Stimulated activated CD8-positive, alpha-beta memory T cell treated with anti-CD3 and anti-CD28 coated beads, Interleukin-15, amount 100 ng/mL, for 48 hours (primary cell): ENCODE measurements around the gene LDB3.

Experiments used
- DNase-seq, 2 donors: peaks; one replicate each; pipeline ENCODE4 v3.0.0-alpha.2; 2020; ENCODE audit warnings: low read depth in 2 of 2

LDB3 gene

DNA sequence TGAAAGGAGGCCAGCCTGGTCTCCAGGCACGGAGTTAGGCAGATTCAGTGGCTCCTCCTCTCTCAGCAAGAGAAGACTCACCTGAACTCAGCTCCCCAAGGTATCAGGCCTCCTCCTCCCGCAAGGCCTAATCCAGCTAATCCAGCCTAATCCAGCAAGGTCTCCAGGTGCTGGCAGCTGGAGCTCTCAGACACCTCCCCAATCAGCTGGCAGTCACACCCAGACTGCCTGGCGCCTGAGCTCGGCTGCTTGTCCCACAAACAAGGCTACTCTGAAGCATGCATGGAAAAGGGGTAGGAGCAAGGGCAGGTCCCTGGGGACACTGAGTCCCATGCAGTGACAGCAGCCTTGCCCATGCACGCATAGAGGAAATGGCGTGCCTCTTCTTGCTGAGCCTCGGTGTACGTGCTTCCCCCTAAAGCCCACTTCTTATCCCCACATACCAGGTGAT is 17.3 kb upstream of the LDB3 start:
- no peak for DNase-seq

DNA sequence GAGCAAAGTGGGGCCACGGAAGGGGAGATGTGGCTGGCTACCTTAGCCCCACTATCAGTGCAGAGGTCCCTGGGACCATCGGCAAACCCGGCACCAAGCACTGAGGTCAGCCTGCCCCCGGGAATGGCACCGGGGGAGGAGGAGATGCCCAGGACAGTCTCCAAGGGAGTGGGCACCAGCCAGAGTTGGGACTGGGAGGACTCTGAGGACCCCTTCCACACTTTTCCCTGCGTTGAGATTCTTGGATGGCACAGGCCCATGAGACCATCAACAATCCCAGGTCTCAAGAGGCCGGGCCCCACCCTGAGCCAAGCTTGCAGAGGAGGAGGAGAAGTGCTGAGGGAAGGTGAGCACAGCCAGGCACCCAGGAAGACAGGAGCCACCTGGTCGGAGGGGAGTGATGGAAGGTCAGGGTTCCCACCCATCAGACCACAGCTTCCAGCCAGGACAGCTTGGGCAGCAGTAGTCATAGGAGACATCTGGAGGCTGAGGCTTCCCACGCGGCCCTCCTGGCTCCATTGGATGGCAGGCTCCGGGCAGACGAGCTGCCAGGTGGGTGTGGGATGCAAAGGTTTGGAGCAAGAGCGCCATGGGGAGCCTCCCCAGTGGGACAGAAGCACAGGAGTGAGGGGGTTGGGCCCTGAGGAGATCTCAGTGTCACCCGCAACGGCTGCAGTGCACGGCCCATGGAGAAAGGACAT is 16.5 kb upstream of the LDB3 start:
- DNase-seq, result no peak

DNA sequence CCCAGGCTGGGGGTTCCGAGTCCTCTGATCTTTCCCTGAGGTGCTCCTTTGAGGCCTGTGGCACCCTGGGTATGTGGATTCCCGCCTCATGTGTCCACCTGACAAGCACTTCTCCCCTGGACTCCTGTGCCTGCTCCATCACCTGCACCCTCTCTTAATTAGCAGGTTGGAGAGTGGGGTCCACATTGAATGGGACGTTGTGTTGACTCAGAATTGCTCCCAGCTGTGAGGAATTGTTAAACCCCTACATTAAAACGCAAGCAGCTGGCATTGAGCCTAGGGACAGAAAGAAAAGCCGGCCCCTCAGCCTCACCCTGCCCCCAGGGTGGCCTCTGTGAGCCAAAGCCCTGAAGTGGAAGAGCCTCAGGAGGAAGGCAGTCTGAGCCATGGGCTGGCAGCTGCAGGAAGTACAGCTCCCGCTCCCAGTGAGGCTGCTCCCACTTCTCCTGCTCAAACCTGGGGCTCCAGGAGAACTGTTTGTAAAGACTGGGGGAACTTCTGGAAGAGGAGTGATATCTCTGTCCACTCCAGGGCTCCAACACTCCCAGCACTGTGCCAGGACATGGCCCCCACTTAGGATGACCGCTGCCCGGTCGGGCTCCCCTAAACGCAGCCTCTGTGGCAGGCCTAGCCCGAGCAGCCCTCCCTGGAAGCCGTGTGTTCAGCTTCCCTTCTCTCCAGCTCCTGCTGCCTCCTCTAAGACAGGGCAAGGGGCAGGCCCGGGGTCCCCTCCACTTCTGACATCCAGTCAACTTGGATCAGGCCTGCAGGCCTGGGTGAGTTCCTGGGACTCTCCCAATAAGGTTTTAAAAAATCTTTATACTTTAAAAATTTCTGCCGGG is 15.7 kb upstream of the LDB3 start:
- DNase-seq, result no peak

DNA sequence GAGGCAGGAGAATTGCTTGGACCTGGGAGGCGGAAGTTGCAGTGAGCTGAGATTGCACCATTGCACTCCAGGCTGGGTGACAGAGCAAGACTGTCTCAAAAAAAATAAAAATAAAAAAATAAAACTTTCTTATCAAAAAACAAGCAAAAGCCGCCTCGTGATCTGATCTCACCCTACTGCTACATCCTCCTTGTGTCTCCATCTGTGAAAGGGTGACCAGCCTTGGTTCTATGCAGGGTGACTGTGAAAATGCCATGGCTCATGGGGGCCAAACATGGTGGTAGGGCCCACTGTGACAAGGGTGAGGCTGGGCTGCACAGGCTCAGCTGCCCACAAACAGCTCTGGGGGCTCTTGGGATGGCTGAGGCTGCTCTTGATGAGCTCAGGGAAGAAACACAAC is 14.9 kb upstream of the LDB3 start:
- no peak for DNase-seq

DNA sequence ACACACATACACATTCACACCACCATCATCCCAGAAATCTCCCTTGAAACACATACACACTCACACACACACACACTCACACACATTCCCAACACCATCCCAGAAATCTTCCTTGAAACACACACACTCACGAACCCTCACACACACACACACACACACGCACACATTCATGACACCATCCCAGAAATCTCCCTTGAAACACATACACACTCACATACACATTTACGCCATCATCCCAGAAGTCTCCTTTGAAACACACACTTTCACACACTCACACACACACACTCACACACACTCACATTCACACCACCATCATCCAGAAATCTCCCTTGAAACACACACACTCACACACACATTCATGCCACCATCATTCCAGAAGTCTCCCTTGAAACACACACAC is 14.3 kb upstream of the LDB3 start:
- no peak for DNase-seq

DNA sequence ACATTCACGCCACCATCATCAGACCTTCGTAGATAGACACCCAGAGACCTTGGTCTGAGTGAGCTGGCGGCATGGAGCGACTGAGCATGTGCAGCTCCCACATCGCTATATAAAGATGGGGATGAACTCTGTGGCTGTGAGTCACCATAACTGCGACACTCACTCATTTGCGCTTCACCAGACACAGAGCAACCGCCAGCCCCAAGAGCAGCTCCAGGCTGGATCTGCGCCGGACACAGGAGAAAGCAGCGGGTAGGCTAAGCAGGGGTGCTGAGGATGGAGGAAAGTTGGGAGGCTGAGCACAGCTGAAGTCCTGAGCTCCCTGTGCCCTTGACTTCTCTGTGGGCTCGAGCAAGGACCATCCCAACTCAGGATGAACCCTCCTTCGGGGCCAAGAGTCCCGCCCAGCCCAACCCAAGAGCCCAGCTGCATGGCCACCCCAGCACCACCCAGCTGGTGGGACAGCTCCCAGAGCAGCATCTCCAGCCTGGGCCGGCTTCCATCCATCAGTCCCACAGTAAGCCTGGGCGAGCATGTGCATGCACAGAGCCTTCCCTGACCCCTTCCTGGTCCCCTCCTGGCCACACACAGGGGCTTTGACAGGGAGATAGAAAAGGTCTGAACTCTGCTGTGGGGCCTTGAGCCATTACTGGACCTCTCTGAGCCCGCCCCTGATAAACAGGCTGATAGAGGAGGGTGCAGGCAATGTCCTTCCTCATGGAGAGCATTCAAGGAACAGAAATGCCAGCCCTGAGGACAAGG is 13.7 kb upstream of the LDB3 start, which contains the start of gene OPN4:
OPN4 (plus strand) TSS at position 137 of the 762 bp plus-strand sequence; CDS start at position 374, 237 bp downstream.
- no peak for DNase-seq

DNA sequence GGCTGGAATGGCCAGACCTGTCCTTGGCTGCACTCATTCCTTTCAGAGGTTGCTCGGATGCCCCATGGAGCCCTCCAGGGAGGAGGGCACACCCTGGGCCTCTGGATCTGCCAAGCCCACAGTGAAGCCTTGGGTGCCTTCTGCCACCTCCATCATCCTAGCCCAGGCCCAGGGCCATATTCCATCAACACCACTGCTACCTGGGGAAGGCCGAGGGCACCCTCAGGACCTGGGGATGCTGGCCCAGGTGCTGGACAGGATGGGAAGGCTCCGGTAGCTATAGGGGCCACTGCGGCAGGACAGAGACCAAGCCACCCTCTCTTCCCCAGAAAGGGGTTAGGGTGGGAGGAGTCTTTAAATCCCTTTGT is 13.2 kb upstream of the LDB3 start:
- DNase-seq, result no peak

DNA sequence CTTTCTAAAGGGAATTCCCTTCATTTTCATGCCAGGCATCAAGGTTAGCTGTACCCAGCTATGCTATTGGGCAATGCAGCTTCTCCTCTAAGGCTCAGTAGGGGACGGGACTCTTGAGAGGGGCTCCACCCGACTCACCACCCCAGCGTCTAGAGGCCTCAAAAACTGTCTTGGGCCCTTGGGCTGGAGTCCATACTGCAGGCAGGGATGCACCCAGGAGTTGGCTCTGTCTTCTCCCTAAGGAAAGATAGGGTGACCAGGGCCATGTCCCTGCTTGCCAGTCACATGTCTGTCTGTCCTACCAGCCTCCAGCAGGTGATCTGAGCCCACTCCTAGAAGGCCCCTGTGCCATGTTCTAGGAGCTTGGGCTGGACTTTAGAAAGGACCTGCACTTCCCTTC is 12.7 kb upstream of the LDB3 start:
- no peak for DNase-seq

DNA sequence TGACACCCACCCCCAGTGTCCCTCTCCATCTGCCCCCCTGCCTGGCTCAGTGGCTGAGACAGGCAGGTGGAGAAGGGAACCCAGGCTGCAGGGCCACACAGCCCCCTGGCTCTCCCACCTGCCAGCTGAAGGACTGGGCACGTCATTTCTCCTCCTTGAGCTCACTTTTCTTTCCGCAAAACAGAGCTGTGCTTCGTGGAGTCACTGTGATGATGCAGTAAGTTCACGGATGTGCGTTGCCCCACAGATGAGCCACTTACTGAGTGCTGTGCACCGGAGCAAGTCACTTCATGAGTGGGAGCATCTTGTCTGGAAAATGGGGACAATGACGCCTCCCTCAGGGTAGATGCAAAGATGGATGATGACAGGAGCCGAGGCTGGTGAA is 11.3 kb upstream of the LDB3 start:
- no peak for DNase-seq

DNA sequence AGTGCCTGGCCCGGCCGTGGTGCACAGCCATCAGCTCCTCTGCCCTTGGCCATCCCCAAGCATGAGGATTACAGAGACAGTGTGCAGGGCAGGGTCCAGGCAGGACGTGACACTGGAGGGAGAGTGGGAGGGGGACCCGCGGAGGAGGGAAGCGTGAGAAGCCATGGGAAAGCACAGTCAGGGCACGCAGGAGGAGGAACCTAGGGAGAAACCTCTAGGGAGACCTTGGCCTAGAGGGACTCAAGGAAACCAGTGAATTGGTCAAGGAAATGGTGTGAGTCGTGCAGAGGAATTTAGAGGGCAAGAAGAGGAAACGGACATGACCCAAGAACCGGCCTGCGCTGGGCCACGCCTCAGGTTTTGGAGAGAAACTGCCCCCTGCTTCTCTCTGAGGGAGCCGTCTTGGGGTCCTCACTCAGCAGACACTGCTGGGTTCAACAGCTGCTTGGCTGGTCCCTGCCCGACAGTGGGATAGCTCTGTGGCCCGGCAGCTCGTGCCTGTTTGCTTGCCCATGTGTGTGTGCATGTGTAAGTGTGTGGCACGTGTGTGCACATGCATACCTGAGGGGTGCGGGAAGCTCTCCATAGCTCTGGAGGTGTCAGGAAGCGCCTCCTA is 10.8 kb upstream of the LDB3 start:
- no peak for DNase-seq

DNA sequence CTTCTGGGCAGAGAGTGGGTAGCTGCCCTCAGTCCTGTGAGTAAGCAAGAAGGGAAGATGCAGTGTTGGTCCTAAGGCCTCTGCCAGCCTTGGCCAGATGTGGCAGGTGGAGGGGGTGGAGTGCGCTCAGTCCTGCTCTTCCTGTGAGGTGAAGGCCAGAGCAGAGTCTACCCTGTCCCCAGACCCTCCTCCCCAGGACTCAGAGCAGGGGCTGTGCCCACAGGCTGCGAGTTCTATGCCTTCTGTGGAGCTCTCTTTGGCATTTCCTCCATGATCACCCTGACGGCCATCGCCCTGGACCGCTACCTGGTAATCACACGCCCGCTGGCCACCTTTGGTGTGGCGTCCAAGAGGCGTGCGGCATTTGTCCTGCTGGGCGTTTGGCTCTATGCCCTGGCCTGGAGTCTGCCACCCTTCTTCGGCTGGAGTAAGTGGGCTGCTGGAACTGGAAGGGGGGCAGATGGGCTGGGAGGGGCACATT is 10.0 kb upstream of the LDB3 start:
- DNase-seq, result no peak

DNA sequence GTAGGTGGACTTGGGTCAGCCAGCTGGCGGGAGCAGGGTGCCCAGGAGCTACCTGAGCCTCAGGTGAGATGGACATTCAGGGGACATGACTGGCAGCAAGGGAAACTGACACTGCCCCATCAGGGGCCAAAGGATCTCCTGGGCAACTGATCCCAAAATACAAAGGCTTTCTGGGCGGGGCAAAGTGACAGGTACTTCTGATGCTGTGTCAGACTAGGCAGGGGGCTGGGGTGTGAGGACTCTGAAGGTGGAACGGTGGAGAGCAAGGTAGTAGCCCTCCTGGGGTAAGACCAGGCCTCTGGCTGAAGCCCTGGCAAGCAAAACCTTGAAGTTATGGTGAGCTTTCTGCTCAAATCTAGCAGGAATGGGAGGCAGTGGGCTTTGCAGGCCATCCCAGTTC is 9.6 kb upstream of the LDB3 start:
- DNase-seq, result no peak

DNA sequence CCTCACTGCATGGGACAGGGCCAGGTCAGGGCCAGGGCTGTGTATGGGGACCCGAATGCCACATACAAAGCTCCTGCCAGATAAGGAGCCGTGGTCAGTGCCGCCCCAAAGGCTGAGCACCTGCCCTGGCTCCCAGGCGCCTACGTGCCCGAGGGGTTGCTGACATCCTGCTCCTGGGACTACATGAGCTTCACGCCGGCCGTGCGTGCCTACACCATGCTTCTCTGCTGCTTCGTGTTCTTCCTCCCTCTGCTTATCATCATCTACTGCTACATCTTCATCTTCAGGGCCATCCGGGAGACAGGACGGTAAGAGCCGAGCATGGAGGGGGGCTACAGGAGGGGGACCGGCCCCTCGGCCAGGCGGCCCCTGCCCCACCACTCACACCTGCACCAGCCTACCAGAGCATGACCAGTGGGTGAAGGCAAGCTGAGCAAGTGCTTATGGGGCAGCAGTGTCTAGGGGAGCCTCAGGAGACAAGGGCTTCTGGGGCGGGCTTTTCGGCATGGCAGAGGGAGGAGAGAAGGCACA is 9.1 kb upstream of the LDB3 start:
- no peak for DNase-seq

DNA sequence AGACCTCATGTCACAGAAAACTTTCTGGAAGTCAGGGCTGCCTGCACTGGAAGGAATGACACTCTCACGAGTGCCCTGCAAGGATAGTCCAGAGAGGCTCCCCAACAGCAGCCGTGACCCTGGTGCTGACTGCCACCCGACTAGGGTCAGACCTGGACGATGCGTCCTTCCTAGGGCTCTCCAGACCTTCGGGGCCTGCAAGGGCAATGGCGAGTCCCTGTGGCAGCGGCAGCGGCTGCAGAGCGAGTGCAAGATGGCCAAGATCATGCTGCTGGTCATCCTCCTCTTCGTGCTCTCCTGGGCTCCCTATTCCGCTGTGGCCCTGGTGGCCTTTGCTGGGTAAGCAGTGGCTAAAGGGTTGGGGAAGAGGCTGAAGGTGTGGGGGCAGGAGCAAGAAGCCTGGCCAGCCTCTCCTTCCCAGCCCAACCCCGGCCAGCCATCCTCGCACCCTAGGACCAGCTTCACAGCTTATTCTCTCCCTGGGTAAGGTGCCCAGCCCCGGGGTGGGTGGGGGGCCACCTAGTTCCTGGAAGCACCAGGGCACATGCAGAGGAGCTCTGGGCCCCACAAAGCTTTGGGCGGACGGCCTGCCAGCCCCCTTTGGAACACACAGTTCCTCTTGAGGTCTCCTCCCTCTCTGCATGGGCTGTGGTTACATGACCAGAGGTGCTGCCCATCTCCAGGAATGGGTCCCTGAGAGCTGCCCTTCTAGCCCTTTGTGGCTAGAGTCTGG is 8.4 kb upstream of the LDB3 start:
- no peak for DNase-seq

DNA sequence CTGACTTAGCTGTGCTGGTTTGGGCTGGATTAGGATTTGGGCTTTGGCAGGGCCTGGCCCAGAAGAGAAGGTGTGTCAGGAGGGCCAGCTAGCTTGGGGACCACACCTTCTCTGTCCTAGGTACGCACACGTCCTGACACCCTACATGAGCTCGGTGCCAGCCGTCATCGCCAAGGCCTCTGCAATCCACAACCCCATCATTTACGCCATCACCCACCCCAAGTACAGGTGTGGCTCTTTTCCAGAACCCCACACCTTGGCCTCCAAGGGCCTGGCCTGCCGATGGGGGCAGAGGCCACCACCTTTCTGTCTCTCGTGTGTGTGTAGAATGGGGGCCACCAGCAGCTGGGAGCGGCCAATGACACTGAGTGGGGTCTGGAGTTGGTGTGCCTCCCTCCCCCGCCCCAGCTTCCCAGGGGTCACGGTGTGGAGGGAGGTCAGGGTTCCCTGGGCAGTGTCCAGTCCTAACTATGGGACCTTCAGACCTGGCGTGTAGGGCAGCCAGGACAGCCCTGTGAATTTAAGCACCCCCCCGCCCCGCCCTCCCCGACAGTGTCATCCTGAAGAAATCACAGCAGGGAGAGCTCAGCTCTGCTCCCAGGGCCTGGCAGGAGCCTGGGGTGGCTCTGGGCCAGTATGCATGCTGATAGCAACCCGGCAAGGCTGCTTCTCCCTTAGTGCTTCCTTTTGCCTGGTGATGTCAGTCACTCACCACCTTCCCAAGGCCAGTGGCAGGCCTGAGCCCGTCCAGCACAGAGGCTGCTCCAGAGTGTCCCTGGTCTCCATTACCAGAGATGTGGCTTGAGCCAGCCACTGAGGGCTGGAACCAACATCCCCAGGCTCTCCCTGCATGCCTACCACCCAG is 6.9 kb upstream of the LDB3 start:
- DNase-seq, result no peak

DNA sequence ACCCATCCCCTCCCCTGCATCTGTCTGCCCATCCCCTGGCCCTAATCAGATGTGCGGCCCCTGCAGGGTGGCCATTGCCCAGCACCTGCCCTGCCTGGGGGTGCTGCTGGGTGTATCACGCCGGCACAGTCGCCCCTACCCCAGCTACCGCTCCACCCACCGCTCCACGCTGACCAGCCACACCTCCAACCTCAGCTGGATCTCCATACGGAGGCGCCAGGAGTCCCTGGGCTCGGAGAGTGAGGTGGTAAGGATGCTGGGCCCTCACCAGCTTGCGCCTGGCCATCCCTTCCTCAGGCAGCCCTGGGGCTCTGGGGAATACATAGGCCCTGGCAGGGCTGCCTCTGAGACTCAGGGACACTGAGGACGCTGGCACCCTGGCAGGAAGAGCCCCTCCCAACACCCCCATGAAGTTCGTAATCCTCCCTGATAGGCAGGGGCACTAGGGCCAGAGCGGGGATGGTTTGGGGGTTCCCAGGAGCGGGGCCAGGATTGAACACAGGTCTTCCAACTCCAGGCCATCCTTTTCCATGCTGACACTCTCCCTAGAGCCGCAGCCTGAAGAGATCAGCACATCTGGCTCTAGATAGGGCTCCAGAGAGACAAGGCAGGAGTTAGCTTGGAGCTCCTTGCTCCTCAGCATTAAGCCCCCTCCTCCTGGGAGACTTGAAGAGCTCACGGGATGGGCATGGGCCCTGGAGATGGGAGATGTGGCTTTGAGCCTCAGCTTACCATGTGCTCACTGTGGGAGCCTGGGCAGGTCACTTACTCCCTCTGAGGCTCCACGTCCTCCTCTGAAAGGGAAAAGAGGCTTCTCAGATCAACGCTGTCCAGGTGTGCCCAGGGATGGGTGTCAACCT is 5.9 kb upstream of the LDB3 start:
- DNase-seq, result no peak

DNA sequence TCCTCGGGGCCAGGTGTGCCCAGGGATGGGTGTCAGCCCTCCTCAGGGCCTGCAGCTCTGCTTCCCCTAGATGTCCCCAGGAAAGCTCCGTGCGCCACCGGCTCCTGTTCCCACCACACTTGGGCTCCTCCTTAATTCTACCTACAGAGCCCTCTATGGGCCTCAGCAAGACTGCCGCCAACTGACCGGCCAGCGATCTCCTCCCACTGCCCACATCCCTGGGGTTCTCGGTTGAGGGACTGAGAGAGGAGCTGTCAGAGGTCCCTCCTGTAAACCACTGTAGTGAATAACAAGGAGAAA is 5.3 kb upstream of the LDB3 start:
- no peak for DNase-seq

DNA sequence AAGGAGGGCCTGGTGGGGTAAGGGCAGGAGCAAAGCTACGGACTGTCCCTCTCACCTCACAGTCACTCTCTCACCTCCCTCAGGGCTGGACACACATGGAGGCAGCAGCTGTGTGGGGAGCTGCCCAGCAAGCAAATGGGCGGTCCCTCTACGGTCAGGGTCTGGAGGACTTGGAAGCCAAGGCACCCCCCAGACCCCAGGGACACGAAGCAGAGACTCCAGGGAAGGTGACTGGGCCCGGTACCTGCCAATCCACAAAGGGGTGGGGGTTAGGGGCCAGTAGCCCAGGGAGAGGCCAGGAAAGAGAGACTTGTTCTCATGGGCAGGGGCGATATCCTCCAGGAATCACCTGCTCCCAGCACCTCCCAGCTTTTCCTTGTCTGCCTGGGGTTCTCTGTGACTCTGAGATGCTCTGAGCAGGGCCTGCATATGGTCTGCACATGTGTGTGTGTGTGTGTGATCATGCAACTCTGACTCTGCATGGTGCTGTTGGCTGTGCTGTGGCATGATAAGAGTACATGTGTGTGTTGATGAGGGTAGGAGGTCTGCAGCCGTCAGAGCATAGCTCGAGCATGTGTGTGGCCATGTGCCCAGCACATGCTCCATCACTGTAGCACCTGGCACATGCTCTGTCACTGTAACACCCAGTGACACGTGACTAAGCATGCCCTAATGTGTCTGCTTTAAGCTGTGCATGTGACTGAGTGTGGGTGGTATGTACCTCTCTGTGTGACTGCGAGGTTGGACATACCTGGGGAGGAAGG is 4.6 kb upstream of the LDB3 start:
- no peak for DNase-seq
